Erythroblast (primary cell): Measurements from ENCODE around the gene RNF138.

ENCODE experiments used
- GATA1 ChIP-seq: IDR thresholded peaks from 2 replicates; pipeline ENCODE4 v1.6.1; 2011; ENCODE audit warnings: low read depth, mild to moderate bottlenecking, control low read depth, low read length, moderate library complexity
- POLR2A ChIP-seq: IDR thresholded peaks from 2 replicates; pipeline ENCODE4 v1.6.1; 2011; ENCODE audit warnings: mild to moderate bottlenecking, low read length

- TF ChIP-seq POLR2A = no peak
- no peak for TF ChIP-seq GATA1
Observed at GRCh38 chr18:32067375-32068167, 24.1 kb upstream of the RNF138 start.
